ENCODE data around the gene CTNNBL1. TPM values are rescaled to one million over a fixed set of nuclear protein-coding genes. Genes with fewer than 3 reads are reported as not detected.

The CTNNBL1 gene
- total and polyA plus RNA-seq, 2 experiments from 2014 or later, result 36.3 to 68.7 TPM

GRCh38 chr20:37764333-37764935 is 70.6 kb downstream of the CTNNBL1 start:
- H3K27me3 Mint-ChIP-seq (ENCODE audit: insufficient read depth, low read depth, poor library complexity), result no peaks in the 10 kb centered on the region
- Histone ChIP-seq H3K27ac (ENCODE audit: low read depth) (no peak overlapping the region), H2AFZ (no peak overlapping the region), H4K20me1 (replicated peaks; ENCODE audit: insufficient read depth) (0 out of 2 replicates have a peak, but pooled peaks cover 9% of the 10 kb centered on the region), H3K79me2 (replicated peaks; ENCODE audit: insufficient read depth) (no peaks in the 10 kb centered on the region), H3K4me3 (no peak overlapping the region), H3K9me2 (ENCODE audit: insufficient read depth) (no peaks in the 10 kb centered on the region), H3K4me1 (ENCODE audit: insufficient read depth) (no peaks in the 10 kb centered on the region), H3K27me3 (ENCODE audit: insufficient read depth) (no peaks in the 10 kb centered on the region), H3F3A (replicated peaks; ENCODE audit: low read depth) (no peaks in the 10 kb centered on the region), H3K4me2 (no peak overlapping the region), H3K36me3 (ENCODE audit: insufficient read depth) (0 out of 2 replicates have a peak, but pooled peaks cover 4% of the 10 kb centered on the region)
- no peak overlapping the region for H3K4me3 Mint-ChIP-seq
- no peak overlapping the region for H3K27ac Mint-ChIP-seq
- no peaks in the 10 kb centered on the region; the same call in 2 of the 3 replicates for H3K36me3 Mint-ChIP-seq (ENCODE audit: low read depth)
- no peak for DNase-seq (ENCODE audit: low spot score)
- no peaks in the 10 kb centered on the region for H3K9me3 Mint-ChIP-seq
- TF ChIP-seq STAT1 (IDR thresholded peaks at IDR 0.05; ENCODE audit: unreplicated experiment), result no peak
- TF ChIP-seq, protein P1, sequence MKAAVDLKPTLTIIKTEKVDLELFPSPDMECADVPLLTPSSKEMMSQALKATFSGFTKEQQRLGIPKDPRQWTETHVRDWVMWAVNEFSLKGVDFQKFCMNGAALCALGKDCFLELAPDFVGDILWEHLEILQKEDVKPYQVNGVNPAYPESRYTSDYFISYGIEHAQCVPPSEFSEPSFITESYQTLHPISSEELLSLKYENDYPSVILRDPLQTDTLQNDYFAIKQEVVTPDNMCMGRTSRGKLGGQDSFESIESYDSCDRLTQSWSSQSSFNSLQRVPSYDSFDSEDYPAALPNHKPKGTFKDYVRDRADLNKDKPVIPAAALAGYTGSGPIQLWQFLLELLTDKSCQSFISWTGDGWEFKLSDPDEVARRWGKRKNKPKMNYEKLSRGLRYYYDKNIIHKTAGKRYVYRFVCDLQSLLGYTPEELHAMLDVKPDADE (IDR thresholded peaks at IDR 0.05), result no peak
- TF ChIP-seq REST (IDR thresholded peaks at IDR 0.05; ENCODE audit: unreplicated experiment), result no peak
- no peak for TF ChIP-seq CREB1 (CRISPR knock-in tag; IDR thresholded peaks at IDR 0.05; ENCODE audit: low read depth)
- no peak for TF ChIP-seq ZNF462 (CRISPR knock-in tag; IDR thresholded peaks at IDR 0.05)
- no peak for TF ChIP-seq POLR2AphosphoS5 (IDR thresholded peaks at IDR 0.05; ENCODE audit: low read depth)
- no peak for TF ChIP-seq JUNB (IDR thresholded peaks at IDR 0.05; ENCODE audit: unreplicated experiment)
- TF ChIP-seq, protein P2, sequence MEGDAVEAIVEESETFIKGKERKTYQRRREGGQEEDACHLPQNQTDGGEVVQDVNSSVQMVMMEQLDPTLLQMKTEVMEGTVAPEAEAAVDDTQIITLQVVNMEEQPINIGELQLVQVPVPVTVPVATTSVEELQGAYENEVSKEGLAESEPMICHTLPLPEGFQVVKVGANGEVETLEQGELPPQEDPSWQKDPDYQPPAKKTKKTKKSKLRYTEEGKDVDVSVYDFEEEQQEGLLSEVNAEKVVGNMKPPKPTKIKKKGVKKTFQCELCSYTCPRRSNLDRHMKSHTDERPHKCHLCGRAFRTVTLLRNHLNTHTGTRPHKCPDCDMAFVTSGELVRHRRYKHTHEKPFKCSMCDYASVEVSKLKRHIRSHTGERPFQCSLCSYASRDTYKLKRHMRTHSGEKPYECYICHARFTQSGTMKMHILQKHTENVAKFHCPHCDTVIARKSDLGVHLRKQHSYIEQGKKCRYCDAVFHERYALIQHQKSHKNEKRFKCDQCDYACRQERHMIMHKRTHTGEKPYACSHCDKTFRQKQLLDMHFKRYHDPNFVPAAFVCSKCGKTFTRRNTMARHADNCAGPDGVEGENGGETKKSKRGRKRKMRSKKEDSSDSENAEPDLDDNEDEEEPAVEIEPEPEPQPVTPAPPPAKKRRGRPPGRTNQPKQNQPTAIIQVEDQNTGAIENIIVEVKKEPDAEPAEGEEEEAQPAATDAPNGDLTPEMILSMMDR (conservative IDR thresholded peaks at IDR 0.05; ENCODE audit: low read depth in 2 of 2), result no peak
- no peak for TF ChIP-seq NANOG (IDR thresholded peaks at IDR 0.05; ENCODE audit: borderline replicate concordance)
- TF ChIP-seq EZH2phosphoT487 (IDR thresholded peaks at IDR 0.05; ENCODE audit: unreplicated experiment), result no peak
- TF ChIP-seq ZNF114 (CRISPR knock-in tag; IDR thresholded peaks at IDR 0.05), result no peak
- H3K4me1 Mint-ChIP-seq, result no peaks in the 10 kb centered on the region
- ATAC-seq, result no peak

Data from GM23338 (cell line).